Measurements from ENCODE around the gene LUC7L2. TPM values are rescaled to one million over a fixed set of nuclear protein-coding genes. Genes with fewer than 3 reads are reported as not detected.
A peak's percentile ranks its signal among the peaks of the same experiment; 100 is the strongest.

Gene LUC7L2
- total and polyA plus RNA-seq, 10 of the 15 experiments (the other 5 are each of a cell fraction or from before 2014, with no cell fraction given): 31.7 to 98.7 (median 68.6) TPM

DNA sequence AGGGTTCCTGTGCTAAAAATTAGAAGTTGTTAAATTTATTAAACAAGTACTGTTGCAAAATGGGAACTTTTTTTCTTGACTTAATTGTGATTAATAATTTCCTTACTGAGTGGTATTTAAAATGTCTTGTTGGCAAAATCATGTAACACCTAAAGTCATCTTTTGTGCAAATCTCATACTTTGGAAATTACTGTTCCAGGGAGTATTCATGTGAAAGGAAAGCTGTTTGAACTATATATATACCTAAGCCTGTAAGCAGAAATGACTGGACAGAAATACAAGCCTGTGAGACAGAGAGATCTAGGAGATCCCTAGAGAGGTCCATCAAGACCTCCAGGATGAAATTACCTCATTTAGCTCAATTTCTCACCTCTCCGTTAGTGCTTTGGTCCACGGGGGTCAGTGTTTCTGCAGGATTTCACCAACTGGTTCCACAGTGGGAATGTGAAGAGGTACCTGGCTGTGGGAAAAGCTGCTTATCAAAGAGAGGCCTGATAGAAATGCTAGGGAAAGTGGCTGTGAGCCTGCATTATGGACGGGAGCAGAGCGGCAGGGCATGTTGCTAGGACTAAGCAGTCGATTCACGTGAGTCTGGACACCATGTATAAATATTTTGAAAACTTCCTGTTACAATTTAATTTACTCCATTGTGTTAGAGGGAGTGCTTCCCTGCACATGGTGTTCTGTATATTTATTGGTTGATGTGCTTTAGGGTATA is 7.9 kb downstream of the LUC7L2 start:
- H3K27me3 ChIP-seq (replicated peaks in 1 of 2; ENCODE audit: control insufficient read depth in 2 of 2, insufficient read depth in 2 of 2, low read length in 1 of 2): no peaks in the 10 kb centered on the region
- H2AFZ ChIP-seq (ENCODE audit: control insufficient read depth, low read depth, low read length): no peak overlapping the region
- ChIA-PET SMC1A (ENCODE audit: uncharacterized antibody, unreplicated experiment) (interaction anchor here (0.6 kb wide), 2 partner anchors 52 to 68 kb away, joined by 3 read pairs; no protein-coding TSS in a partner anchor), POLR2A (no interaction called here), RAD21 (ENCODE audit: unreplicated experiment) (no interaction called here), CTCF (no interaction called here)
- intact Hi-C loops (cut with micrococcal nuclease; ENCODE audit: unreplicated experiment): no loop called here
- in situ Hi-C loops (cut with MboI): loop anchor here (25.0 kb wide), 1 partner anchor 1545 kb away; the partner anchor contains the start of gene BRAF
- no peaks in the 10 kb centered on the region for H3K9me3 ChIP-seq (replicated peaks; ENCODE audit: control insufficient read depth, insufficient read depth, low read length)
- peak overlapping the region; percentile 12; the same call in 1 of the 2 replicates for H3K4me3 ChIP-seq
- DNase-seq (ENCODE audit: low read depth, low spot score): no peak
- no peak overlapping the region for H3K27ac ChIP-seq (ENCODE audit: control insufficient read depth, insufficient read depth)
- no peak for FAIRE-seq
- H4K20me1 ChIP-seq (ENCODE audit: control insufficient read depth, insufficient read depth): peaks cover 6% of the 10 kb centered on the region
- H3K79me2 ChIP-seq (ENCODE audit: control insufficient read depth, insufficient read depth, low read length): peaks cover 99% of the 10 kb centered on the region
- H3K36me3 ChIP-seq (ENCODE audit: control insufficient read depth in 2 of 2, insufficient read depth in 2 of 2, low read length in 1 of 2): peaks cover 2 to 19% of the 10 kb centered on the region in 2 experiments
- peak overlapping the region; percentile 28 for H3K4me2 ChIP-seq (ENCODE audit: control insufficient read depth, insufficient read depth)
- WGBS (ENCODE audit: insufficient coverage, insufficient replicate concordance, low lambda C conversion rate, missing lambda C conversion rate): 57% methylated on average over 6 of the region's 6 CpGs
- BruUV-seq (replicated peaks): no TSS peak
- ATAC-seq: peak; percentile 23
- peaks cover 4% of the 10 kb centered on the region for H3K4me1 ChIP-seq (ENCODE audit: control insufficient read depth, insufficient read depth, low read length)
- no peak overlapping the region for H3K9ac ChIP-seq (ENCODE audit: control insufficient read depth, insufficient read depth, low read length)
- TF ChIP-seq, protein P1, sequence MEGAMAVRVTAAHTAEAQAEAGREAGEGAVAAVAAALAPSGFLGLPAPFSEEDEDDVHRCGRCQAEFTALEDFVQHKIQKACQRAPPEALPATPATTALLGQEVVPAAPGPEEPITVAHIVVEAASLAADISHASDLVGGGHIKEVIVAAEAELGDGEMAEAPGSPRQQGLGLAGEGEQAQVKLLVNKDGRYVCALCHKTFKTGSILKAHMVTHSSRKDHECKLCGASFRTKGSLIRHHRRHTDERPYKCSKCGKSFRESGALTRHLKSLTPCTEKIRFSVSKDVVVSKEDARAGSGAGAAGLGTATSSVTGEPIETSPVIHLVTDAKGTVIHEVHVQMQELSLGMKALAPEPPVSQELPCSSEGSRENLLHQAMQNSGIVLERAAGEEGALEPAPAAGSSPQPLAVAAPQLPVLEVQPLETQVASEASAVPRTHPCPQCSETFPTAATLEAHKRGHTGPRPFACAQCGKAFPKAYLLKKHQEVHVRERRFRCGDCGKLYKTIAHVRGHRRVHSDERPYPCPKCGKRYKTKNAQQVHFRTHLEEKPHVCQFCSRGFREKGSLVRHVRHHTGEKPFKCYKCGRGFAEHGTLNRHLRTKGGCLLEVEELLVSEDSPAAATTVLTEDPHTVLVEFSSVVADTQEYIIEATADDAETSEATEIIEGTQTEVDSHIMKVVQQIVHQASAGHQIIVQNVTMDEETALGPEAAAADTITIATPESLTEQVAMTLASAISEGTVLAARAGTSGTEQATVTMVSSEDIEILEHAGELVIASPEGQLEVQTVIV (IDR thresholded peaks at IDR 0.05; ENCODE audit: borderline replicate concordance, partially characterized antibody): no peak
- no peak for TF ChIP-seq SMC3 (IDR thresholded peaks at IDR 0.05; ENCODE audit: borderline replicate concordance, low read length)
- TF ChIP-seq, protein P2, sequence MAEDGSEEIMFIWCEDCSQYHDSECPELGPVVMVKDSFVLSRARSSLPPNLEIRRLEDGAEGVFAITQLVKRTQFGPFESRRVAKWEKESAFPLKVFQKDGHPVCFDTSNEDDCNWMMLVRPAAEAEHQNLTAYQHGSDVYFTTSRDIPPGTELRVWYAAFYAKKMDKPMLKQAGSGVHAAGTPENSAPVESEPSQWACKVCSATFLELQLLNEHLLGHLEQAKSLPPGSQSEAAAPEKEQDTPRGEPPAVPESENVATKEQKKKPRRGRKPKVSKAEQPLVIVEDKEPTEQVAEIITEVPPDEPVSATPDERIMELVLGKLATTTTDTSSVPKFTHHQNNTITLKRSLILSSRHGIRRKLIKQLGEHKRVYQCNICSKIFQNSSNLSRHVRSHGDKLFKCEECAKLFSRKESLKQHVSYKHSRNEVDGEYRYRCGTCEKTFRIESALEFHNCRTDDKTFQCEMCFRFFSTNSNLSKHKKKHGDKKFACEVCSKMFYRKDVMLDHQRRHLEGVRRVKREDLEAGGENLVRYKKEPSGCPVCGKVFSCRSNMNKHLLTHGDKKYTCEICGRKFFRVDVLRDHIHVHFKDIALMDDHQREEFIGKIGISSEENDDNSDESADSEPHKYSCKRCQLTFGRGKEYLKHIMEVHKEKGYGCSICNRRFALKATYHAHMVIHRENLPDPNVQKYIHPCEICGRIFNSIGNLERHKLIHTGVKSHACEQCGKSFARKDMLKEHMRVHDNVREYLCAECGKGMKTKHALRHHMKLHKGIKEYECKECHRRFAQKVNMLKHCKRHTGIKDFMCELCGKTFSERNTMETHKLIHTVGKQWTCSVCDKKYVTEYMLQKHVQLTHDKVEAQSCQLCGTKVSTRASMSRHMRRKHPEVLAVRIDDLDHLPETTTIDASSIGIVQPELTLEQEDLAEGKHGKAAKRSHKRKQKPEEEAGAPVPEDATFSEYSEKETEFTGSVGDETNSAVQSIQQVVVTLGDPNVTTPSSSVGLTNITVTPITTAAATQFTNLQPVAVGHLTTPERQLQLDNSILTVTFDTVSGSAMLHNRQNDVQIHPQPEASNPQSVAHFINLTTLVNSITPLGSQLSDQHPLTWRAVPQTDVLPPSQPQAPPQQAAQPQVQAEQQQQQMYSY (CRISPR knock-in tag; IDR thresholded peaks at IDR 0.05): no peak
- TF ChIP-seq, protein P3, sequence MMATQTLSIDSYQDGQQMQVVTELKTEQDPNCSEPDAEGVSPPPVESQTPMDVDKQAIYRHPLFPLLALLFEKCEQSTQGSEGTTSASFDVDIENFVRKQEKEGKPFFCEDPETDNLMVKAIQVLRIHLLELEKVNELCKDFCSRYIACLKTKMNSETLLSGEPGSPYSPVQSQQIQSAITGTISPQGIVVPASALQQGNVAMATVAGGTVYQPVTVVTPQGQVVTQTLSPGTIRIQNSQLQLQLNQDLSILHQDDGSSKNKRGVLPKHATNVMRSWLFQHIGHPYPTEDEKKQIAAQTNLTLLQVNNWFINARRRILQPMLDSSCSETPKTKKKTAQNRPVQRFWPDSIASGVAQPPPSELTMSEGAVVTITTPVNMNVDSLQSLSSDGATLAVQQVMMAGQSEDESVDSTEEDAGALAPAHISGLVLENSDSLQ (IDR thresholded peaks at IDR 0.05): no peak
- TF ChIP-seq JUNB (IDR thresholded peaks at IDR 0.05): peak; percentile 11; the same call in 1 of the 2 replicates
- TF ChIP-seq ZNF592 (IDR thresholded peaks at IDR 0.05): no peak
- no peak for TF ChIP-seq MEF2B (IDR thresholded peaks at IDR 0.05; ENCODE audit: partially characterized antibody, poor library complexity, severe bottlenecking)
- TF ChIP-seq ATF7 (IDR thresholded peaks at IDR 0.05; ENCODE audit: low read depth): no peak
- no peak for TF ChIP-seq KAT2A (conservative IDR thresholded peaks at IDR 0.05; ENCODE audit: control insufficient read depth, low read depth, low read length)
- TF ChIP-seq MEF2A (IDR thresholded peaks at IDR 0.05; ENCODE audit: insufficient read depth, low read depth, low read length): 0 out of 2 replicates have a peak, but pooled peaks have one; percentile 35
- no peak for TF ChIP-seq POLR2A (IDR thresholded peaks at IDR 0.05; ENCODE audit: low read depth, low read length)
